MM.1S (cell line): ENCODE data around the gene UBN1.

Experiments used
- DNase-seq: peaks from one replicate; pipeline ENCODE4 v3.0.0-alpha.2; 2015
- H2AFZ ChIP-seq: fragments of 300-600 bp; sonication (generic); 2 replicates; pipeline ENCODE4 v1.6.0; 2016; ENCODE audit warnings: antibody characterized with exemption, low read length
- H3F3A ChIP-seq: fragments of 300-600 bp; sonication (generic); 2 replicates; pipeline ENCODE4 v1.6.1; 2016; ENCODE audit warnings: mild to moderate bottlenecking, antibody characterized with exemption, low read length, moderate library complexity, mixed read lengths; ENCODE audit not compliant: insufficient read depth
- H3K27ac ChIP-seq: fragments of 300-600 bp; sonication (generic); 2 replicates; pipeline ENCODE4 v1.5.1; 2016; ENCODE audit warnings: mild to moderate bottlenecking, low read length
- H3K27me3 ChIP-seq: fragments of 300-600 bp; sonication (generic); replicated peaks from 2 replicates; pipeline ENCODE4 v1.6.0; 2016; ENCODE audit warnings: low read length; ENCODE audit not compliant: insufficient read depth
- H3K36me3 ChIP-seq: fragments of 300-600 bp; sonication (generic); replicated peaks from 2 replicates; pipeline ENCODE4 v1.6.1; 2016; ENCODE audit warnings: mild to moderate bottlenecking, low read length, mixed read lengths; ENCODE audit not compliant: insufficient read depth
- H3K4me1 ChIP-seq: fragments of 300-600 bp; sonication (generic); 2 replicates; pipeline ENCODE4 v1.6.1; 2016; ENCODE audit warnings: low read length, mixed read lengths
- H3K4me2 ChIP-seq: fragments of 300-600 bp; sonication (generic); 2 replicates; pipeline ENCODE4 v1.6.0; 2016; ENCODE audit warnings: low read depth, low read length
- H3K4me3 ChIP-seq: fragments of 300-600 bp; sonication (generic); 2 replicates; pipeline ENCODE4 v1.5.1; 2016; ENCODE audit warnings: low read length, mixed read lengths
- H3K79me2 ChIP-seq: fragments of 300-600 bp; sonication (generic); 2 replicates; pipeline ENCODE4 v1.6.1; 2016; ENCODE audit warnings: mixed run types, low read length, mixed read lengths
- H3K9ac ChIP-seq: fragments of 300-600 bp; sonication (generic); 2 replicates; pipeline ENCODE4 v1.6.1; 2016; ENCODE audit warnings: low read length, mixed read lengths
- H3K9me2 ChIP-seq: fragments of 300-600 bp; sonication (generic); replicated peaks from 2 replicates; pipeline ENCODE4 v1.6.1; 2016; ENCODE audit warnings: mild to moderate bottlenecking, low read length, mixed read lengths; ENCODE audit not compliant: insufficient read depth
- H3K9me3 ChIP-seq: fragments of 300-600 bp; sonication (generic); replicated peaks from 2 replicates; pipeline ENCODE4 v1.6.1; 2016; ENCODE audit warnings: mild to moderate bottlenecking, low read length, mixed read lengths; ENCODE audit not compliant: insufficient read depth
- H4K20me1 ChIP-seq: fragments of 300-600 bp; sonication (generic); 2 replicates; pipeline ENCODE4 v1.6.1; 2016; ENCODE audit warnings: mild to moderate bottlenecking, low read length, moderate library complexity, mixed read lengths; ENCODE audit not compliant: insufficient read depth
- EZH2 ChIP-seq: fragments of 300-600 bp; sonication (generic); optimal IDR thresholded peaks from 2 replicates; pipeline ENCODE3; 2017; ENCODE audit warnings: low read depth, mild to moderate bottlenecking, antibody characterized with exemption, low read length, mixed read lengths
- EZH2phosphoT487 ChIP-seq: fragments of 300-600 bp; sonication (generic); IDR thresholded peaks from 2 replicates; pipeline ENCODE4 v1.6.1; 2018; ENCODE audit warnings: antibody characterized with exemption, low read length
- TF ChIP-seq, protein P1 (sequence below): fragments of 300-600 bp; sonication (generic); IDR thresholded peaks from 2 replicates; pipeline ENCODE4 v1.5.1; 2016; ENCODE audit warnings: antibody characterized with exemption, low read length, mixed read lengths

UBN1 gene

DNA sequence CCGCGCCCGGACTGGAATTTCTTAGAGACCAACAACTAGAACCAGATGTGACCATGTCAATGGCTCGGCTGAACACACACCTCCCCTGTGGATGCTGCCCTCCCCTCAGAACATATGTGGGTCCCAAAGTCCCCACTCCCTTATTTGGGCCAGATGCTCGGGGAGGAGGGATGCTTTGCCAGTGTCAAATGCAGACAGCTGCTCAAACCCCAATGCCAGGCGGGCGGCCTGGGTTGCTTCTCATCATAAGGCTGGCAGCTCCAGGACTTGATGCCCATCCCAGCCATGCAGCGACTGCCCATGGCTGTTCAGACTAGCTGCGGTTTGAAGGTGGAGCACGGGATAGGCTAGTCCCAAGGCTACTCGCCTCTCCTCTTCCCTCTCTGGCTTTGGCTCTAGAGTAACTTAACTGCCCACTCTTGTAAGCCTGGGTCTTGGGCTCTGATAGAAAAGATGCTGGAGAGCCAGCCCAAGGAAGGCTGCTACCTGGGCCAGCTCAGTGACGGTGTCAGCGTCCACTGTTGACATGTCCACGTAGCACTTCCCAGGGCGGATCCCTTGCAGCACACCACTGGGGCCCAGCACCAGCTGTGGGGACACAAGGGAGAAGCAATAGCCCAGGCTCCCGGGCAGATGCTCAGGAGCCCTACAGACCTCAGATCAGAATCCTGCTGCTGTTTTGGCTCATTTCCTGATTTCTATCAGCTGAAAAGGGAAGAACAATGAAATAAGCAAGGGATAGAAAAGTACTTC is 33.9 kb upstream of the UBN1 start:
- Histone ChIP-seq H3K4me3 (no peak overlapping the region), H2AFZ (no peak overlapping the region), H3K27me3 (no peaks in the 10 kb centered on the region), H3K9me3 (no peaks in the 10 kb centered on the region), H3K27ac (no peak overlapping the region), H3K9me2 (no peaks in the 10 kb centered on the region), H3K9ac (no peak overlapping the region), H3F3A (peaks cover 3% of the 10 kb centered on the region; the same call in 1 of the 2 replicates), H3K79me2 (no peaks in the 10 kb centered on the region), H3K4me2 (no peak overlapping the region), H3K4me1 (no peaks in the 10 kb centered on the region), H4K20me1 (no peaks in the 10 kb centered on the region), H3K36me3 (no peaks in the 10 kb centered on the region)
- no peak for DNase-seq
- TF ChIP-seq EZH2phosphoT487 (no peak), EZH2 (no peak)
- TF ChIP-seq, protein P1, sequence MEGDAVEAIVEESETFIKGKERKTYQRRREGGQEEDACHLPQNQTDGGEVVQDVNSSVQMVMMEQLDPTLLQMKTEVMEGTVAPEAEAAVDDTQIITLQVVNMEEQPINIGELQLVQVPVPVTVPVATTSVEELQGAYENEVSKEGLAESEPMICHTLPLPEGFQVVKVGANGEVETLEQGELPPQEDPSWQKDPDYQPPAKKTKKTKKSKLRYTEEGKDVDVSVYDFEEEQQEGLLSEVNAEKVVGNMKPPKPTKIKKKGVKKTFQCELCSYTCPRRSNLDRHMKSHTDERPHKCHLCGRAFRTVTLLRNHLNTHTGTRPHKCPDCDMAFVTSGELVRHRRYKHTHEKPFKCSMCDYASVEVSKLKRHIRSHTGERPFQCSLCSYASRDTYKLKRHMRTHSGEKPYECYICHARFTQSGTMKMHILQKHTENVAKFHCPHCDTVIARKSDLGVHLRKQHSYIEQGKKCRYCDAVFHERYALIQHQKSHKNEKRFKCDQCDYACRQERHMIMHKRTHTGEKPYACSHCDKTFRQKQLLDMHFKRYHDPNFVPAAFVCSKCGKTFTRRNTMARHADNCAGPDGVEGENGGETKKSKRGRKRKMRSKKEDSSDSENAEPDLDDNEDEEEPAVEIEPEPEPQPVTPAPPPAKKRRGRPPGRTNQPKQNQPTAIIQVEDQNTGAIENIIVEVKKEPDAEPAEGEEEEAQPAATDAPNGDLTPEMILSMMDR: no peak

DNA sequence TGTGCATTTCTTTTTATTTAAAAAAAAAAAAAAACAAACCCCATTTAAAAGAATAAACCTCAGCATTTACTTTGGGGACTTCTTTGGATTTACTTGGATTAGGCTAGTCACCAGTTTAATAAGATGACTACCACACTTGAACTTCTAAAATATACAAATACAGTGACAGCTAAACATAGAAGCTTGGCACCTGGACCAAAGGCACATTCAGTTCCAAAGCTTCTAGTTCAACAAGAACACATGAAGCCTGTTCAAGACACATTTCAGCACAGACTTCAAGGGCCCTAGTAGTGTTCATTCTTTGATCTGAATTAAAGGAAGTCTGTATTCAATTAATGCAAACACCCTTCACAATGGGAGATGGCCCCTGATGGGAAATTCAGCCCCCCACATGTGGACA is 33.2 kb upstream of the UBN1 start:
- H3K36me3 ChIP-seq: no peaks in the 10 kb centered on the region
- peaks cover 3% of the 10 kb centered on the region; the same call in 1 of the 2 replicates for H3F3A ChIP-seq
- H3K4me1 ChIP-seq: no peaks in the 10 kb centered on the region
- no peak overlapping the region for H3K4me2 ChIP-seq
- TF ChIP-seq EZH2: no peak
- TF ChIP-seq, protein P1: no peak
- no peak for TF ChIP-seq EZH2phosphoT487
- no peaks in the 10 kb centered on the region for H3K27me3 ChIP-seq
- no peaks in the 10 kb centered on the region for H3K79me2 ChIP-seq
- H3K9ac ChIP-seq: no peak overlapping the region
- no peaks in the 10 kb centered on the region for H4K20me1 ChIP-seq
- no peak overlapping the region for H2AFZ ChIP-seq
- H3K27ac ChIP-seq: no peak overlapping the region
- H3K4me3 ChIP-seq: no peak overlapping the region
- no peaks in the 10 kb centered on the region for H3K9me2 ChIP-seq
- no peak for DNase-seq
- no peaks in the 10 kb centered on the region for H3K9me3 ChIP-seq

DNA sequence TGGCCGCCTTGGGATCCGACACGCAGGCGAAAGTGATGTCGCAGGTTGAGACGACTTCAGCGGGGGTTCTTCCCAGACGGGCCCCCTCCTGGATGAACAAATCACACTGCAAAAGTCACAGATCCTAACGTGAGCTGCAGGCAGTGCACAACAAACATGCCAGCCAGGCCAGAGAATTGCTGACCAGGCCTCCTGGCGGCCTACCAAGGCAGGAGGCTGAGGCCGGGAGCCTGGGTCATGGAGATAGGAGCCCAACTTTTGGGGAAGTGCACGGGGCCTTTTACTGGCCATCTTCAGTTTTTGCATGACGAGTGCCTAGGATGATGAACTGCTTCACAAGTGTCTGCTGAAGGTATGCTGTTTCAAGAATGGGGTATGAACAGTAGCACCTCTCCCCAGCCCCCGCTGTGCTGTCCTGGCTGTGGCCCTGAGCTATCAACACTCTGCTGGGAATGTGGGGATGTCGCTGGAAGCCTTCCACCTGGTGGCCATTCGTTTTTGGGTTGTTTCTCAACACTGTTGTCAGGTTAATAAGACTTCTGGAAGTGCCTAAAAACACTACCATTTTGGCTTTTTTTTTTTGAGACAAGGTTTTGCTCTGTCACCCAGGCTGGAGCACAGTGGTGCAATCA is 32.6 kb upstream of the UBN1 start:
- no peaks in the 10 kb centered on the region for H3K9me2 ChIP-seq
- no peak for DNase-seq
- no peaks in the 10 kb centered on the region for H3K27me3 ChIP-seq
- H2AFZ ChIP-seq: no peak overlapping the region
- peaks cover 3% of the 10 kb centered on the region; the same call in 1 of the 2 replicates for H3F3A ChIP-seq
- H3K79me2 ChIP-seq: no peaks in the 10 kb centered on the region
- no peaks in the 10 kb centered on the region for H3K4me1 ChIP-seq
- no peak overlapping the region for H3K9ac ChIP-seq
- H3K36me3 ChIP-seq: no peaks in the 10 kb centered on the region
- no peak overlapping the region for H3K27ac ChIP-seq
- no peak overlapping the region for H3K4me2 ChIP-seq
- TF ChIP-seq, protein P1: no peak
- no peak for TF ChIP-seq EZH2phosphoT487
- no peak for TF ChIP-seq EZH2
- no peaks in the 10 kb centered on the region for H3K9me3 ChIP-seq
- H4K20me1 ChIP-seq: no peaks in the 10 kb centered on the region
- no peak overlapping the region for H3K4me3 ChIP-seq
